ENCODE measurements around the gene CACNG6.

CACNG6 gene

GRCh38 chr19:54002495-54003315, 11.3 kb downstream of the CACNG6 start:
- no peak for TF ChIP-seq CTCF (IDR thresholded peaks at IDR 0.05; ENCODE audit: poor library complexity, severe bottlenecking)
- Histone ChIP-seq H3K9me3 (ENCODE audit: severe bottlenecking) (no peaks in the 10 kb centered on the region), H3K27ac (ENCODE audit: poor library complexity, severe bottlenecking) (peak overlapping the region; percentile 32), H3K4me1 (ENCODE audit: insufficient read depth, poor library complexity, severe bottlenecking) (no peaks in the 10 kb centered on the region), H3K4me3 (ENCODE audit: severe bottlenecking) (no peak overlapping the region), H3K36me3 (ENCODE audit: low read depth) (no peaks in the 10 kb centered on the region), H3K27me3 (ENCODE audit: insufficient read depth, poor library complexity, severe bottlenecking) (no peaks in the 10 kb centered on the region)
- ATAC-seq (ENCODE audit: low read depth) = peak; percentile 27; the same call in 1 of the 3 replicates
- DNase-seq (ENCODE audit: low spot score) = no peak

- TF ChIP-seq CTCF (IDR thresholded peaks at IDR 0.05; ENCODE audit: poor library complexity, severe bottlenecking) = no peak
- H3K4me3 ChIP-seq (ENCODE audit: severe bottlenecking) = no peak overlapping the region
- H3K27ac ChIP-seq (ENCODE audit: poor library complexity, severe bottlenecking) = peak overlapping the region; percentile 25
- H3K9me3 ChIP-seq (ENCODE audit: severe bottlenecking) = no peaks in the 10 kb centered on the region
- no peaks in the 10 kb centered on the region for H3K36me3 ChIP-seq (ENCODE audit: low read depth)
- H3K27me3 ChIP-seq (ENCODE audit: insufficient read depth, poor library complexity, severe bottlenecking) = no peaks in the 10 kb centered on the region
- peaks cover 7% of the 10 kb centered on the region for H3K4me1 ChIP-seq (ENCODE audit: insufficient read depth, poor library complexity, severe bottlenecking)
- DNase-seq (ENCODE audit: low spot score) (no peak), ATAC-seq (ENCODE audit: low read depth) (no peak)
Measured at GRCh38 chr19:54009440-54009839, 18.0 kb downstream of the CACNG6 start.

GRCh38 chr19:54010474-54010873, 19.0 kb downstream of the CACNG6 start:
- Histone ChIP-seq H3K27me3 (ENCODE audit: insufficient read depth, poor library complexity, severe bottlenecking) (no peaks in the 10 kb centered on the region), H3K4me1 (ENCODE audit: insufficient read depth, poor library complexity, severe bottlenecking) (peaks cover 7% of the 10 kb centered on the region), H3K36me3 (ENCODE audit: low read depth) (no peaks in the 10 kb centered on the region), H3K9me3 (ENCODE audit: severe bottlenecking) (no peaks in the 10 kb centered on the region), H3K4me3 (ENCODE audit: severe bottlenecking) (no peak overlapping the region), H3K27ac (ENCODE audit: poor library complexity, severe bottlenecking) (no peak overlapping the region)
- ATAC-seq (ENCODE audit: low read depth) (no peak), DNase-seq (ENCODE audit: low spot score) (no peak)
- no peak for TF ChIP-seq CTCF (IDR thresholded peaks at IDR 0.05; ENCODE audit: poor library complexity, severe bottlenecking)

GRCh38 chr19:54011507-54012211, 20.2 kb downstream of the CACNG6 start:
- Histone ChIP-seq H3K4me1 (ENCODE audit: insufficient read depth, poor library complexity, severe bottlenecking) (peaks cover 7% of the 10 kb centered on the region), H3K27me3 (ENCODE audit: insufficient read depth, poor library complexity, severe bottlenecking) (no peaks in the 10 kb centered on the region), H3K4me3 (ENCODE audit: severe bottlenecking) (no peak overlapping the region), H3K36me3 (ENCODE audit: low read depth) (no peaks in the 10 kb centered on the region), H3K9me3 (ENCODE audit: severe bottlenecking) (no peaks in the 10 kb centered on the region), H3K27ac (ENCODE audit: poor library complexity, severe bottlenecking) (no peak overlapping the region)
- no peak for TF ChIP-seq CTCF (IDR thresholded peaks at IDR 0.05; ENCODE audit: poor library complexity, severe bottlenecking)
- ATAC-seq (ENCODE audit: low read depth) (no peak), DNase-seq (ENCODE audit: low spot score) (no peak)

All from RWPE2 (cell line).